ENCODE results near the gene FOXP1.
A peak's percentile ranks its signal among the peaks of the same experiment; 100 is the strongest.

FOXP1 gene

DNA sequence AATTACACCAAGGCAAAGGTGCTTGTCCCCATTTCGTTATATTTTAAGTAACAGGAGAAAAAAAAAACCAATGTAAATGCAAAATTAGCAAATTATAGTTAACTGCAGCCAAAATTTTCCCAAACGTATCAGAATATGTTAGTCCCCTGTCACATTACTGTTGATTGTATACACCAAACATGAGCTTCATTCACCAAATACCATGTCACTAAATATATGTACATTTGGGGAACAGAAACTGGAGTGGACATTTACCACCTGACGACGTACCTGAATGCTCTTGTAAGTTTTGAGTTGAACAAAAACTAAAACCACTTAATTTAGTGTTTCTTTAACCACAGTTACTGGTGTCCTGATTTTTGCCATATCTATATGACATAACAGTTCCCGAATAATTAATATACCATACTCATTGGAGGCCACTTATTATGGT, 3.3 kb upstream of the FOXP1 start:
- no peak for DNase-seq (ENCODE audit: low spot score)

- peak; percentile 19 for DNase-seq (ENCODE audit: low spot score)
Measured at GRCh38 chr3:71585887-71586809, 2.6 kb upstream of the FOXP1 start.

GRCh38 chr3:71585131-71585530, 1.6 kb upstream of the FOXP1 start:
- no peak for DNase-seq (ENCODE audit: low spot score)

GRCh38 chr3:71584394-71585011, 975 bp upstream of the FOXP1 start:
- peak; percentile 21 for DNase-seq (ENCODE audit: low spot score)

DNA sequence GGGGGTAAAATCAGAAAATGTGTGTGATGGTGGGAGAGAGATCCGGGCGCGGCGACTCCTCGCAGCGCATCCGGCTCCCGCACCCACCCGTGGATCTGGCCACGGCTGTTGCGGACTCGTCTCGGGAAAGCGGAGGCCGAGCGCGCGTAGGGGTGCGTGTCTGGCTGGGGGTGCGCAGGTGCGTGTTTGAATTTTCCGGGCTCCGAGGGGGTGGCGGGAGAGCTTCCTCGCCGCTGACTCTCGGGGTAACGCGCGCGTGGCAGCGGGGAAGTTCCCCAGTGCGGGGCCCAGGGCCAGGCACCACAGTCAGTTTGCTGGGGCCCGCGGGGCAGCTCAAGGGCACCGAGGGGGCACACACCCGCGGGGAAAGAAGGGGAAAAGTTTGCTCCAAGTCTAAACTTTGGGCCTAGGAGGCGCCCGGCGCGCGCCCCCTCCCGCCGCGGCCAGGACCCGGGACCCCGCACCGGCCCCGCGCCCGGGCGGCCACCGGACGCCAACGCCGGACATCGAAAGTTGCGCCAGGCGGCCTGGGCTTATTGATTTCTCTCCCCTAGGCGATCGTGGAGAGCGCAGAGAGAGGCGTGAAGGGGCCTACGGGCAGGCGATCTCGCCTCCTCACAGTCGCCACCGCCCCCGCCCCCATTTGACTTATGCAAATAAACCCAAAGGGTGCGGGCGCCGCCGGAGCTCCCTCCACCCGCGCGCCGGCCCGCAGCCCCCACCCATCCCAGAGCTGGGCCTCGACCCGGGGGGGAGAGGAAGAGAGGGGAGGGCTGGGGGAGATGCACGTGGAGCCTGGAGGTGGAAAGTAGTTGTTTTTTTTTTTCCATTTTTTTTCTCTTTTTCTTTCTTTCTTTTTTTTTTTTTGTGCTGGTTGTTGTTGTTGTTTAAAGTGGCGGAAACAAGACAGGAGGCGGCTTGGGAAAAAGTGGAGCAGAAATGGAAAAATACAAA, 639 bp downstream of the FOXP1 start:
- DNase-seq (ENCODE audit: low spot score) = no peak

- DNase-seq (ENCODE audit: low spot score) = no peak
Measured at GRCh38 chr3:71582036-71582611, 1.4 kb downstream of the FOXP1 start.

DNA sequence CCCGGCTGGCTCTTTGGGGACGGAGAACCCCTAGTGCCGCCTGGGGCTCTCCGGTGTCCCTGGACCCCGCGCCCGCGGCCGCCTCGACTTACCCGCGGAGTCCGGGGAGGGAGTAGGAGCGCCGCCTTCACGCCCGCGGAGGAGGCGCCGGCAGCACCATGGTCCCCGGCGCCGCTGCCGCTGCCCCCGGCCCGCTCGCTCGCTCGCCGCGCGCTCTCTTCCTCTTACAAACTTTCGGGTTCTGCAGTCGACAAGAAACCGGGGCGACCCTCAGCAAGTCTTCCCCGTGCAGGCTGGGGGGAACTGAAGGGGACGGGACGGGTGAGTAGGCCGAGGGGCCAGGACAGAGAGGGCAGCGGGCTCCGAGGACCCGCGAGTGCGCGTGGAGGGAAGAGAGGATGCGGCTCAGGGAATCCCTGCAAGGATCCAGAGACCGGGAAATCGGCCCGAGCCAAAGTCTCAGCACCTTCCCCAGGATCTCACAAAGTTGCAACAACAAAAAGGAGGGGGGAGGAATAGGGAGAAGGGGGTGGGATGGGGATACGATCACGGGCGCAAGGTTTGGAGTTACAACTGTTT, 2.0 kb downstream of the FOXP1 start:
- no peak for DNase-seq (ENCODE audit: low spot score)

DNA sequence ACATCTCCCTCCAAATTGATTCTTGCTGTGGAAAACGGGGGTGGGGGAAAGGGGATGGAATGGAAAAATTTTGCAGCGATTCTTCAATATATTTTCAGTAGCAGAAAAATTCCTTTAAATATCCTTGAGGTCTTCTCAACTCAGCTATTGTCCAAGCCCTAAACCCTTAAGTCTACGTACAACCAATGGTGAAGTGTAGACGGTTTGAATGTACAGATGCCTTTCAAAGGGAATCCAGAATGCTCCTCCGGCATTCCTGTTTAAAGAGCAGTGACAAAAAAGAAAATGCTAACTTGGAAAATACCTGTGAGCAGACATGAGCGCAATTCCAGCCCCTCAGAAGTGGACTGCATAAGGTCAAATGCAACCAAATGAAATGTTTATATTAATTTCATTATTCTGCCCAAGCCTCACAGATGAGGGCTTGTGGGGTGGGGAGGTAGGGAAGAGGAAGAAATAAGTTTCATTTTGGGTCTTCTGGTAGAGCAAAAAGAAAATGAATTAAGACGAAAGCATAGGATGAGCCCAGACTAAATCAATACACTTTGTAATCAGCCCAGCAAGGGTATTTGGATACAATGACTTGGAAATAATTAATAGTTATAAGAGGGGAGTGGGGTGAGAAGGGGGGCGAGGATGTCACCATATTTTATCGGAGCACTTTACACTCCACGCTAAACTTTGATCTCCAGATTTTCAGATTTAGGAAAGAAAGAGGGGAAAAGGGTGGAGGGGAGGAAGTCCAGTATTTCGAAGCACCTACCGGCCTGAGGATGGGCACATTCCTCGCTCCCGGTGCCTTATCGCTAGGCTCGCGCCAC, 2.7 kb downstream of the FOXP1 start:
- DNase-seq (ENCODE audit: low spot score) = no peak

DNA sequence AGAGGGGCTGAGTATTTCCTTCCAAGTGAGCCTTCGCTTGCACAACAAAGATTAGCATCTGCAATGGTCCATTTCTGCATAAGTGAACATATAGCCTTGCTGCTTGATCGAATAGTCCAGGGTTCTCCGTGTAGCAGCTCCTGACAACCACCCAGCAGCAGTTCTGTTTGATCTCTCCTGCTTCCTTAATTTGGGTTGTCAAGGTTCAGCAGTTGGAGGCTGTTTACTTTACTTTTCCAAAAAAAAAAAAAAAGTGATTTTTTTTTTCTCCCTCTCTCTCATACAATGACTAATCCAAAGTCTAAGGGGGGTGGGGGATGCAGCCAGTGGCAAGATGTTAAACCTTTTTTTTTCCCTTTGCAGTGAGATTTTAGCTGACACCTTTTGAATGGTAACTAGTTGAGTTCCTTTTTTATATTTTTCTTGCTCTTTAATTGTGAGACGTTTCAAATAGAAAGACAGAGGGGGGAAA, 3.6 kb downstream of the FOXP1 start:
- DNase-seq (ENCODE audit: low spot score) = no peak

- no peak for DNase-seq (ENCODE audit: low spot score)
Measured at GRCh38 chr3:71579326-71579934, 4.1 kb downstream of the FOXP1 start.

DNA sequence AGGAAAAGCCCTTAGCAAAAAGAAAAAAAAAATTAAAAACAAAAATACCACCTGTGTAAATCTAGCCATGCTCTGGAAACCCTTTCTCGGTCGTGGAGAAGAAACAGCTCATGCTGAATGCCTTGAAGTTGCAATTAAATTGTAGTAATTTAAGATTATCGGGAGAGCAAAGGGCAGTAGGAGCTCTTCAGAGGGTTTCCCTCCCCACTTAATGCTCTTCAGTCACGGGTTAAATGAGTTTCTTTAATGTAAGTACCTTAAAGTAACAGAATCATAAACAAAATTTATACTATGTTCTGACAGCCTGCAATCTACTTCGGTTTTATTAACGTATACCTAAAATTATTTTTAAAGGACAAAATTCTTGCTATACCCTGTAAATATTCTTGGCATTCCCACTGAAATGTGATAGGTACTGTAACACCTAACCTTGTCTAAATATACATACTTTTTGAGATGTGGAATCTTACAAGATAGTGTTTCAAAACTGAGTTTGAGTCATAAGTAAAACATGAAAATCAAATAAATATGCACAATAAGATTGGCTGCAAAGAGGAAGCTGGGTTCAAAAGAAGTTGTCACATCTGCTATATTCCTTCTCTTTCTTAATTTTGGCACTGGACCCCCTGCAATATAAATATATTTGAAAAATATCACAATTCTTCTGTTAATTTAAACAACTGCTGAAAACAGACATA, 5.3 kb downstream of the FOXP1 start:
- DNase-seq (ENCODE audit: low spot score) = no peak

- DNase-seq (ENCODE audit: low spot score) = no peak
Measured at GRCh38 chr3:71577011-71577410, 6.5 kb downstream of the FOXP1 start.

- DNase-seq (ENCODE audit: low spot score) = no peak
Measured at GRCh38 chr3:71575433-71575832, 8.1 kb downstream of the FOXP1 start.

DNA sequence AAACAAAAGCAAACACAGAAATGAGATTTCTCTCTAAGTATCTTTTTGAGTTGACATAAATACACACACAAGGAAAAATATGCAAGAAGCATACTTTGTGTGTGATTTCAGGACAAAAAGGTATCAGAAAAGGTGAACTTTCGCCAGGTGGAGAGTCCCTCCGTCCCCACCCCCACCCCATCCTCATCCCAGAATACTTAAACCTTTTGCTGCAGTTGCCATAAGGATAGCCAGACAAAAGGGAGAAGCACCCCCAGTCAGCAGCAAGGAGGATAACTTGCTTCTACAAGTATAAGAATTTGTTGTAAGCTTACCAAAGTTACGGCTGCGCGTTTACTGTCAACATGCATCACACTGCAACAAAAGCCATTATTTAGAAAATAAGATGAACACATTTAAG, 10.3 kb downstream of the FOXP1 start:
- DNase-seq (ENCODE audit: low spot score) = no peak

- no peak for DNase-seq (ENCODE audit: low spot score)
Measured at GRCh38 chr3:71570546-71570945, 13.0 kb downstream of the FOXP1 start.

DNA sequence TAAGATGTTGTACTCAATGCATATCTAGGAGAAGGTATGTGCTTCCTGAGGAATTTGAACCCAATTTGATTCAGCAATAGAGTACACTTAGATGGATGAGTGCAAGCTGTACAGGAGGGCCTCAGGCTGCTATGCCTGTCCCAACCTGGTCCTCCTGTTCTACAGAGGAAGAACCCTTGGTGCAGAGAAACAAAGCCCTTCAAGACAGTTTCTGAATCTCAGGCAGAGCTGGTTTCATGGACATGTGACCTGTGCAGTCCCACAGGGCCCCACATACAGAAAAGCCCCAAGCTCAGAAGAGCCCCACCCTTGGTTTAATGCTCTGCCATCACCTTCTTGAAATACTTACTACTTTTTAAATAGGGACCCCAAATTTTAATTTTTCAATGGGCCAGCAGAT, 15.3 kb downstream of the FOXP1 start:
- DNase-seq (ENCODE audit: low spot score) = no peak

DNA sequence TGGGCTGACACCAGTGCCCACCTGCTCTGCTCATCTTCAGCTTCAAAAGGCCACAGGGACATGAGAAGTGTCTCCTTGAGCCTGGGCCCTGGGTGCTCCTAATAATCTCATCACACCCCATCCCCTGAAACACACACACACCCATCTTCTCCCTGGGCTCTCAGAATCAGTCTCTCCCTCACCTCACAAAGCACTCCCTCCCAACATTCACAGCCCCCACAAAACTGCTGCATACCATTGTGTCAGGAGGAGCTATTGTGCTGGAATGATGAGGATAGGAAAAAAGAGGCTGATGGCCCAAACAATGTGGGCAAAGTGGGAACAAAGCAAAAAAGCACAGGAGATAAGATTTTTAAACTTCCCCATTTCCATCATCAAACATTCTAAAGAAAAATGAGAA, 16.8 kb downstream of the FOXP1 start:
- no peak for DNase-seq (ENCODE audit: low spot score)

DNA sequence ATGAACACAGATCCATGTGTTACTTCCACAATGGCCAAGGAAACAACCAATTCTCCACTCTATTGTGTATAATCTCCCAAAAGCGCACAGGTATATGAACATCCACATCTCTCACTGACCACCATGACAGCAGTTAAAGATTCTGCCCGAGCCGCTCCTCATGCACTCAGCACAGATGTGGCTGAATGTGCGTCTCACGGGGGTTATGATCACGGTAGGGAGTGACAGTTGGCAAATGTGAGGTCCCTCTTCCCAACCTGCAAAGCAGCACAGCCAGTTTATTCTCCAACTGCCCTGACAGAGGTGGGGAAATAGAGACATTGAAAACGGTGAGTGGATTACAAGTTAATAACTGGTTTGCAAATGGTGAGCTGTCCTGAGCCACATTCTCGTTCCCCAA, 17.6 kb downstream of the FOXP1 start:
- DNase-seq (ENCODE audit: low spot score) = no peak

- DNase-seq (ENCODE audit: low spot score) = no peak
Measured at GRCh38 chr3:71565316-71565715, 18.2 kb downstream of the FOXP1 start.

DNA sequence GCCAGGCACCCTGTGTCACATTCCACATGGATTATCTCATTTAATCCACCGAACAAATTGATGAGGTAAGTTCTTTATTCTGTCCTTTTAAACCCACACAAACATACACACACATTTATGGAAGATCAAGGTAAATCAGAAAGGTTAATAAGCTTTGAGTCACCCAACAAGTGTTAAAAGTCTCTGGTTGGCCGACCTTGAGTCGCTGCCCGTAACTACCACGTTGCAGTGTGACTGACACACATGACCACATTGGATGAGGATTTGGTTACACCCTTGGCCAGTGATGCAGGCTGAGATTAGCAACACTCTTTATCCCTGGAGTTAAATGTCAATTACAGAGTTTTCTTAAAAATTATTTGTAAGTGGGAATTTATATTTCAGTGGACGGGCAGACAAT, 19.2 kb downstream of the FOXP1 start:
- no peak for DNase-seq (ENCODE audit: low spot score)
